Measurements from ENCODE around the gene TOMM20. TPM values are rescaled to one million over a fixed set of nuclear protein-coding genes. Genes with fewer than 3 reads are reported as not detected.

TOMM20 gene
- total and polyA plus RNA-seq, 9 of the 15 experiments (the other 6 are each of a cell fraction or from before 2014, with no cell fraction given) = 70.6 to 334 (median 159) TPM

- TF ChIP-seq NR0B1 (IDR thresholded peaks at IDR 0.05; ENCODE audit: partially characterized antibody) = no peak
- peak; percentile 8; the same call in 1 of the 2 replicates for TF ChIP-seq VEZF1 (CRISPR knock-in tag; IDR thresholded peaks at IDR 0.05)
- TF ChIP-seq PHF20 (IDR thresholded peaks at IDR 0.05; ENCODE audit: partially characterized antibody) = no peak
- no peak for TF ChIP-seq ZNF239 (CRISPR knock-in tag; IDR thresholded peaks at IDR 0.05)
- TF ChIP-seq MXI1 (IDR thresholded peaks at IDR 0.05; ENCODE audit: low read depth, low read length) = no peak
- TF ChIP-seq ZBTB26 (CRISPR knock-in tag; IDR thresholded peaks at IDR 0.05) = no peak
- TF ChIP-seq REST (IDR thresholded peaks at IDR 0.05; ENCODE audit: borderline replicate concordance) = peak; percentile 74; the same call in 1 of the 2 replicates
- no peak for TF ChIP-seq REST (CRISPR knock-in tag; IDR thresholded peaks at IDR 0.05; ENCODE audit: low read depth)
- no peak for TF ChIP-seq ELF2 (CRISPR knock-in tag; IDR thresholded peaks at IDR 0.05)
- TF ChIP-seq ZNF398 (CRISPR knock-in tag; IDR thresholded peaks at IDR 0.05) = no peak
- no peak for TF ChIP-seq BCL6 (CRISPR knock-in tag; IDR thresholded peaks at IDR 0.05)
Measured at GRCh38 chr1:235093013-235093695, 35.5 kb downstream of the TOMM20 start (continued).
